Measurements from ENCODE around the gene FBXL14.
"Not testable (repeated sequence)": the region's sequence is repeated elsewhere in the genome, so short reads cannot be mapped to it uniquely, and the experiment has no call there.

Gene FBXL14

GRCh38 chr12:1605129-1606020 is 11.0 kb upstream of the FBXL14 start:
- peak overlapping the region; percentile 29 for H3K4me3 ChIP-seq (ENCODE audit: low read depth, low read length)
- DNase-seq (ENCODE audit: low read depth), result peak; percentile 70
- in situ Hi-C loops (cut with HindIII; ENCODE audit: low sequenced_read_pairs), result no loop called here
- TF ChIP-seq, protein P1, sequence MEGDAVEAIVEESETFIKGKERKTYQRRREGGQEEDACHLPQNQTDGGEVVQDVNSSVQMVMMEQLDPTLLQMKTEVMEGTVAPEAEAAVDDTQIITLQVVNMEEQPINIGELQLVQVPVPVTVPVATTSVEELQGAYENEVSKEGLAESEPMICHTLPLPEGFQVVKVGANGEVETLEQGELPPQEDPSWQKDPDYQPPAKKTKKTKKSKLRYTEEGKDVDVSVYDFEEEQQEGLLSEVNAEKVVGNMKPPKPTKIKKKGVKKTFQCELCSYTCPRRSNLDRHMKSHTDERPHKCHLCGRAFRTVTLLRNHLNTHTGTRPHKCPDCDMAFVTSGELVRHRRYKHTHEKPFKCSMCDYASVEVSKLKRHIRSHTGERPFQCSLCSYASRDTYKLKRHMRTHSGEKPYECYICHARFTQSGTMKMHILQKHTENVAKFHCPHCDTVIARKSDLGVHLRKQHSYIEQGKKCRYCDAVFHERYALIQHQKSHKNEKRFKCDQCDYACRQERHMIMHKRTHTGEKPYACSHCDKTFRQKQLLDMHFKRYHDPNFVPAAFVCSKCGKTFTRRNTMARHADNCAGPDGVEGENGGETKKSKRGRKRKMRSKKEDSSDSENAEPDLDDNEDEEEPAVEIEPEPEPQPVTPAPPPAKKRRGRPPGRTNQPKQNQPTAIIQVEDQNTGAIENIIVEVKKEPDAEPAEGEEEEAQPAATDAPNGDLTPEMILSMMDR (IDR thresholded peaks at IDR 0.05; ENCODE audit: low read depth, low read length, missing control alignments), result peak; percentile 81

- no peak for DNase-seq (ENCODE audit: low read depth)
- in situ Hi-C loops (cut with HindIII; ENCODE audit: low sequenced_read_pairs), result no loop called here
- TF ChIP-seq, protein P1 (IDR thresholded peaks at IDR 0.05; ENCODE audit: low read depth, low read length, missing control alignments), result no peak
- H3K4me3 ChIP-seq (ENCODE audit: low read depth, low read length), result no peak overlapping the region
Measured at GRCh38 chr12:1604464-1604863, 10.1 kb upstream of the FBXL14 start.

GRCh38 chr12:1603269-1603993 is 9.1 kb upstream of the FBXL14 start:
- DNase-seq (ENCODE audit: low read depth), result no peak
- TF ChIP-seq, protein P1 (IDR thresholded peaks at IDR 0.05; ENCODE audit: low read depth, low read length, missing control alignments), result no peak
- in situ Hi-C loops (cut with HindIII; ENCODE audit: low sequenced_read_pairs), result no loop called here
- H3K4me3 ChIP-seq (ENCODE audit: low read depth, low read length), result no peak overlapping the region

DNA sequence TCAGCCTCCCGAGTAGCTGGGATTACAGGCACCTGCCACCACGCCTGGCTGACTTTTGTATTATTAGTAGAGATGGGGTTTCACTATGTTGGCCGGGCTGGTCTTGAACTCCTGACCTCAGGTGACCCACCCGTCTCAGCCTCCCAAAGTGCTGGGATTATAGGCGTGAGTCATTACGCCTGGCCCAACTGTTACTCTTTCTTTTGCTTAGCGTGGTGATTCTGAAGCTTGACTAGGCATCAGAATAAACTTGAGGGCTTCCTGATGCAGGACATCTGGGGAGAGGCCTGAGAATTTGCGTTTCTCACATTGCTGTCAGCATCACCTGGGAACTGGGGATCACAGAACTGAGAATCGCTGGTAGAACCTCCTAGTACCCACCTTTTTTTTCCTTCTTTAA is 8.3 kb upstream of the FBXL14 start:
- DNase-seq (ENCODE audit: low read depth); in situ Hi-C loops (cut with HindIII; ENCODE audit: low sequenced_read_pairs); H3K4me3 ChIP-seq (ENCODE audit: low read depth, low read length): not testable (repeated sequence)

- no peak overlapping the region for H3K4me3 ChIP-seq (ENCODE audit: low read depth, low read length)
- TF ChIP-seq, protein P1 (IDR thresholded peaks at IDR 0.05; ENCODE audit: low read depth, low read length, missing control alignments), result no peak
- DNase-seq (ENCODE audit: low read depth), result no peak
- in situ Hi-C loops (cut with HindIII; ENCODE audit: low sequenced_read_pairs), result no loop called here
Measured at GRCh38 chr12:1598757-1599156, 4.4 kb upstream of the FBXL14 start.

- DNase-seq (ENCODE audit: low read depth), result no peak
- TF ChIP-seq, protein P1 (IDR thresholded peaks at IDR 0.05; ENCODE audit: low read depth, low read length, missing control alignments), result no peak
- no peak overlapping the region for H3K4me3 ChIP-seq (ENCODE audit: low read depth, low read length)
- in situ Hi-C loops (cut with HindIII; ENCODE audit: low sequenced_read_pairs), result no loop called here
Measured at GRCh38 chr12:1595690-1596347, 1.4 kb upstream of the FBXL14 start.
